ENCODE results near the gene SNX9.

GRCh38 chr6:157951828-157952227, 128.8 kb downstream of the SNX9 start:
- no peak for TF ChIP-seq CTCF (conservative IDR thresholded peaks at IDR 0.05; ENCODE audit: low read depth, low read length)
- no peak for TF ChIP-seq EZH2 (IDR thresholded peaks at IDR 0.05; ENCODE audit: borderline replicate concordance, low read depth, low read length, poor library complexity, severe bottlenecking)
